Naive thymus-derived CD4-positive, alpha-beta T cell (primary cell): ENCODE data around the gene TSPAN3. TPM values are rescaled to one million over a fixed set of nuclear protein-coding genes. Genes with fewer than 3 reads are reported as not detected.

Source experiments
- ATAC-seq: fragments of 150-1000 bp; cut with Tn5 transposase; 2 replicates; pipeline ENCODE4 v1.10.0; 2021; ENCODE audit warnings: mild to moderate bottlenecking, moderate library complexity
- CTCF ChIA-PET: fragments of 350-600 bp; sonication (Branson Sonifier 250); formaldehyde crosslinking; loops from one replicate; lab custom pipeline; 2021; ENCODE audit warnings: antibody characterized with exemption; lab: Charles Lee
- POLR2A ChIA-PET: fragments of 350-600 bp; sonication (Branson Sonifier 250); formaldehyde crosslinking; loops from one replicate; lab custom pipeline; 2021; ENCODE audit warnings: antibody characterized with exemption, inconsistent platforms; lab: Charles Lee
- DNase-seq, 9 donors: peaks; one replicate each; pipeline versions ENCODE4 v3.0.0 to v3.0.0-alpha.2; 2020 to 2022; ENCODE audit warnings: mixed read lengths in 1 of 9
- H3K27ac ChIP-seq: one replicate; pipeline ENCODE4 v1.7.0; 2013; ENCODE audit warnings: mild to moderate bottlenecking, low read depth, low read length, moderate library complexity
- H3K27me3 ChIP-seq, 2 donors: one replicate each; pipeline ENCODE4 v1.7.0; 2013; ENCODE audit warnings: low read length in 2 of 2, mild to moderate bottlenecking in 2 of 2, moderate library complexity in 2 of 2; ENCODE audit not compliant: control insufficient read depth in 2 of 2, insufficient read depth in 2 of 2
- H3K36me3 ChIP-seq, 3 experiments: 1 replicate in 2 of 3; 2 replicates in 1 of 3; pipeline ENCODE4 v1.7.0; 2013; ENCODE audit warnings: low read length in 3 of 3, mild to moderate bottlenecking in 3 of 3, moderate library complexity in 1 of 3; ENCODE audit not compliant: insufficient read depth in 3 of 3, control insufficient read depth in 2 of 3
- H3K4me1 ChIP-seq, 2 donors: one replicate each; pipeline ENCODE4 v1.7.0; 2013; ENCODE audit warnings: low read length in 2 of 2, mild to moderate bottlenecking in 2 of 2, moderate library complexity in 1 of 2; ENCODE audit not compliant: control insufficient read depth in 2 of 2, insufficient read depth in 2 of 2
- H3K4me3 ChIP-seq: 2 replicates; pipeline ENCODE4 v1.7.0; 2013; ENCODE audit warnings: mild to moderate bottlenecking, low read length
- H3K9me3 ChIP-seq, 3 experiments: 1 replicate in 2 of 3; 2 replicates in 1 of 3; pipeline ENCODE4 v1.7.0; 2013; ENCODE audit warnings: low read length in 3 of 3; ENCODE audit not compliant: control insufficient read depth in 2 of 3
- H3K27ac Mint-ChIP-seq, 9 donors: one replicate each; pipeline ENCODE4 v1.8.0; 2020 to 2022; ENCODE audit warnings: mixed read lengths in 9 of 9, mild to moderate bottlenecking in 8 of 9, moderate library complexity in 5 of 9, inconsistent platforms in 2 of 9
- H3K27me3 Mint-ChIP-seq, 5 donors: one replicate each; pipeline ENCODE4 v1.8.0; 2021 to 2022; ENCODE audit warnings: mixed read lengths in 5 of 5, mild to moderate bottlenecking in 1 of 5
- H3K36me3 Mint-ChIP-seq, 5 donors: one replicate each; pipeline ENCODE4 v1.8.0; 2020 to 2022; ENCODE audit warnings: mixed read lengths in 5 of 5, mild to moderate bottlenecking in 3 of 5, inconsistent platforms in 1 of 5
- H3K4me1 Mint-ChIP-seq, 7 donors: one replicate each; pipeline ENCODE4 v1.8.0; 2020 to 2022; ENCODE audit warnings: mixed read lengths in 7 of 7, mild to moderate bottlenecking in 3 of 7, inconsistent platforms in 1 of 7
- H3K4me3 Mint-ChIP-seq, 10 donors: one replicate each; pipeline ENCODE4 v1.8.0; 2020 to 2022; ENCODE audit warnings: mild to moderate bottlenecking in 10 of 10, mixed read lengths in 10 of 10, moderate library complexity in 6 of 10, inconsistent platforms in 2 of 10
- H3K9me3 Mint-ChIP-seq, 11 donors: one replicate each; pipeline ENCODE4 v1.8.0; 2020 to 2022; ENCODE audit warnings: mixed read lengths in 11 of 11, mild to moderate bottlenecking in 4 of 11, inconsistent platforms in 1 of 11, moderate library complexity in 1 of 11
- intact Hi-C, 2 donors: fragments of 100-400 bp; cut with micrococcal nuclease; formaldehyde crosslinking; loops; one replicate each; pipeline ENCODE4 v1.15.1; 2023
- polyA plus RNA-seq, 2 donors: library from polyadenylated mRNA; unstranded; fragments of 300-500 nt; fragmentation: Illumina TruSeq; gene quantifications; one replicate each; pipeline ENCODE4 v1.2.3, GENCODE V29; 2021
- total RNA-seq, 6 experiments: library from RNA in 5 of 6; stranded (reverse) in 5 of 6; gene quantifications; 1 replicate in 5 of 6; 2 replicates in 1 of 6; pipeline ENCODE4 v1.2.3 and lab custom pipeline; 2021 to 2026

Gene TSPAN3
- total and polyA plus RNA-seq, 7 experiments from 2014 or later, result 17.5 to 101 (median 24.1) TPM

DNA sequence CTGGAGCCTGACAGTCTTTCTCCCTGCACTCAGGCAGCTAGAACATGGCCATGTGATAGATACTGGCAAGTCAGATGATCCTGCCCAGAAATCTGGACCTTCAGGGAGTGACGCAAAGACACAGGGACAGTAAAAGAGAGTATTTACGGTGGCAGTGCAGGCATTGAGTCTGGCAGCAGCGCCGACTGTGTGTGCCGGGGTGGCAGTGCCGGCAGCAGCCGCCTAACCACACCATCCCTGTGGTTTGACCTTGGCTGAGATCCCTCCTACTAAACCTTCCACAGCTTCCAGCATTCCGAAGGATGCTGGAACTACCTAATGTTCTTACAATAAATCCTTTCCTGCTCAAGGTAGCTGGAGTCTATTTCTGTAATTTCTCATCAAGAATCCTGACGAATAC is 4.6 kb upstream of the TSPAN3 start:
- no peak overlapping the region for H3K27ac ChIP-seq
- Mint-ChIP-seq H3K27ac (no peak overlapping the region), H3K27me3 (peaks cover 0 to 15% (median 0%) of the 10 kb centered on the region in 5 donors), H3K9me3 (no peaks in the 10 kb centered on the region), H3K36me3 (no peaks in the 10 kb centered on the region), H3K4me1 (peaks cover 0 to 14% (median 13%) of the 10 kb centered on the region in 7 donors), H3K4me3 (no peak overlapping the region)
- intact Hi-C loops, result no loop called here
- H3K9me3 ChIP-seq, result no peaks in the 10 kb centered on the region
- H3K4me1 ChIP-seq, result peaks cover 5 to 7% of the 10 kb centered on the region in 2 donors
- no peak overlapping the region for H3K4me3 ChIP-seq
- POLR2A ChIA-PET, result no interaction called here
- no peaks in the 10 kb centered on the region for H3K36me3 ChIP-seq
- DNase-seq, result no peak
- CTCF ChIA-PET, result no interaction called here
- H3K27me3 ChIP-seq, result peaks cover 0 to 2% of the 10 kb centered on the region in 2 donors
- no peak for ATAC-seq

DNA sequence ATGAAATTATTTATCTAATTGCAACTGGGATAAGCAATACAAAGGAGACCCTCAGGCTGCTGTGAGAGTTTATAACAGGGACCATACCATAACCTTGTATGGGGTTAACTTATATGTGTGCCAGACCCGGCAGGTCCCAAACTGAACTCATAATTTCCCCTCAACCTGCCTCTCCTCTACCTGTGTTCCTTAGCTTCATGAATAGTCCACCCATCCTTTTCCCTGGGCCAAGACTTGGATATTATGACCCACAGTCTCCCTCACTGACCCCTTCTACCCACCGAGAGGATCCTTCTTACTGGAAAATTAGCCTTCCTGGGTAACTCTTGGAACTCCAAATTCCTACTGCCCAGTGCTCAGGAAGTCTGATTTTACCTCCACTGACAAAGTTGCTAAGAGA is 3.4 kb upstream of the TSPAN3 start:
- ATAC-seq (no peak), DNase-seq (no peak)
- Histone ChIP-seq H3K4me1 (peaks cover 5 to 14% of the 10 kb centered on the region in 2 donors), H3K9me3 (no peaks in the 10 kb centered on the region), H3K27me3 (peaks cover 0 to 2% of the 10 kb centered on the region in 2 donors), H3K27ac (no peak overlapping the region), H3K4me3 (no peak overlapping the region), H3K36me3 (peaks cover 0 to 3% (median 0%) of the 10 kb centered on the region in 3 experiments)
- intact Hi-C loops, result loop anchor here in 1 of 2 donors (5.0 kb wide), 1 partner anchor 102 kb away; no protein-coding TSS in a partner anchor
- Mint-ChIP-seq H3K4me1 (peaks cover 7 to 21% (median 20%) of the 10 kb centered on the region in 7 donors), H3K27me3 (peaks cover 0 to 20% (median 0%) of the 10 kb centered on the region in 5 donors), H3K36me3 (no peaks in the 10 kb centered on the region), H3K4me3 (no peak overlapping the region), H3K27ac (no peak overlapping the region), H3K9me3 (no peaks in the 10 kb centered on the region)
- POLR2A ChIA-PET, result no interaction called here
- CTCF ChIA-PET, result no interaction called here

DNA sequence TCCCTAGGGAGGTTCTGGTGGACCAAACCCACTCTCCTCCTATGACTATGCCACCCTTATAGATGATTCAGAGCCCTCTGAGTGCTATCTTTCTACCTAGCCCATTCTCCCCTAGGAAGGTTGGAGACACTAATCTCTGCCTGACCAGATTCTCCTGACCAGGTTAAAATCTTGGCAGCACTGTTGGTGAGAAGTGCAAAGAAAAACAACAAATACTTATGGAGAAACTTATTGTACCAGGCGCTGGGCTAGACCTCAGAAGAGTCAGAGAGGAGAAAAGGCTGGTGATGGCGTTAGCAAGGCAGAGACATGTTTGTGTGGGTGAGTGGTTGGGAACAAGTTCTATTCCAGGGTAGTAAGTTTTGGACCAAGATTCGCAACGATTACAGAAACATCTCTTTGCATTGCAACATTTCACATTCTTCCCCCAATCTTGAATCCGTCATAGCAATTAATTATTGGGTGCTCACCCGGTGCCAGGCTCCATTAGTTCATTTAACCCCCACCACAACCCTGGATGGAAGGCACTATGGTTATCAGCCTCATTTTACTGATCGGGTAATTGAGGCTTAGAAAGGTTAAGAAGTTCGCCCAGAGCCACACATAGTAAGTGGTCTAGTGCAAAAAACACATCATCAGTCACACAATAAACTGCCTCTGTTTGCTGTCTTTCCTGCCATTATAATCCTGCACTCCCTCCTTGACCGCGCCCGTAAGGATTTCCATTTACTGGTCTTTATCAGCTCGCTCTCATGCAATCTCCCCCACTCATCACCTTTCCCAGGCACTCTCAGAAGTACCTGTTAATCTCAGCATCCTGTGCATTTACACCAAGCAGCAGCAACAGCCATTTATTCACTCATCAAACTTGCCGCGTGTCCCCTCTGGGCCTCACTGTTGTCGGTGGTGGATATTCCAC is 655 bp upstream of the TSPAN3 start:
- DNase-seq, result no peak
- Mint-ChIP-seq H3K9me3 (peaks cover 0 to under 1% (median 0%) of the 10 kb centered on the region in 11 donors), H3K4me1 (peaks cover 7 to 45% (median 29%) of the 10 kb centered on the region in 7 donors), H3K27ac (peak overlapping the region; percentile 54 to 93 (median 80)), H3K36me3 (peaks cover 0 to 2% (median 0%) of the 10 kb centered on the region in 5 donors), H3K27me3 (peaks cover 0 to 23% (median 0%) of the 10 kb centered on the region in 5 donors), H3K4me3 (peak overlapping the region; percentile 75 to 90 (median 82))
- Histone ChIP-seq H3K27me3 (peaks cover 0 to 2% of the 10 kb centered on the region in 2 donors), H3K27ac (peak overlapping the region; percentile 62), H3K36me3 (peaks cover 0 to 3% (median 0%) of the 10 kb centered on the region in 3 experiments), H3K4me1 (peaks cover 5 to 14% of the 10 kb centered on the region in 2 donors), H3K4me3 (peak overlapping the region; percentile 50), H3K9me3 (no peaks in the 10 kb centered on the region)
- intact Hi-C loops, result loop anchor here (1.0 to 5.0 kb wide), 6 partner anchors 49 to 349 kb away; partner anchors contain the start of genes HMG20A (in 1 of the 2), PEAK1 (in 1 of the 2), PSTPIP1 (in 1 of the 2) and RCN2 (in 1 of the 2)
- ChIA-PET CTCF (no interaction called here), POLR2A (interaction anchor here (0.6 to 1.3 kb wide), 5 partner anchors 11 to 154 kb away, joined by 3 to 5 read pairs (median 4); no protein-coding TSS in a partner anchor)
- no peak for ATAC-seq

DNA sequence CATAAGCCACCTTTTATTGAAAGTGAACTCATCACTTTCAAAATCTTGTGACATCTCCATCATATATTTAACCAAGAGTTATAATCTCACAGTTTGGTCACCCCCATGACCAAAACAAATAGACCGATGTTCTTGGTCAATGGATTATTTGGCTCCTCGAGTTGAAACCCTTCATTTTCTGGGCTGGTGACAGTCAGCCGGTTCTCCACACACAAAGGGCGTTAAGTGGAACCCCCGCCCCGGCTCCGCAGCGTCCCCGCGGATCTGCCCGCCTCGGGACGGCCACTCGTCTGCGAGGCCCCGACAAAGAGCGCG is 772 bp downstream of the TSPAN3 start:
- peaks cover 0 to 2% (median 0%) of the 10 kb centered on the region in 11 donors for H3K9me3 Mint-ChIP-seq
- peaks cover 0 to 3% (median 0%) of the 10 kb centered on the region in 3 experiments for H3K36me3 ChIP-seq
- peak overlapping the region; percentile 62 for H3K27ac ChIP-seq
- intact Hi-C loops, result loop anchor here (2.0 to 5.0 kb wide), 4 partner anchors 47 to 165 kb away; partner anchors contain the start of genes PSTPIP1 (in 1 of the 2) and SCAPER (in 1 of the 2)
- H3K4me3 Mint-ChIP-seq, result peak overlapping the region; percentile 63 to 90 (median 84)
- CTCF ChIA-PET, result no interaction called here
- H3K4me1 ChIP-seq, result peaks cover 5 to 14% of the 10 kb centered on the region in 2 donors
- H3K4me3 ChIP-seq, result peak overlapping the region; percentile 44
- POLR2A ChIA-PET, result no interaction called here
- peaks cover 0 to 2% of the 10 kb centered on the region in 2 donors for H3K27me3 ChIP-seq
- ATAC-seq (no peak), DNase-seq (peak in 2 of 9 donors; percentile 16 to 17)
- peaks cover 0 to 2% (median 0%) of the 10 kb centered on the region in 5 donors for H3K36me3 Mint-ChIP-seq
- no peaks in the 10 kb centered on the region for H3K9me3 ChIP-seq
- H3K27me3 Mint-ChIP-seq, result peaks cover 0 to 17% (median 0%) of the 10 kb centered on the region in 5 donors
- H3K4me1 Mint-ChIP-seq, result peaks cover 7 to 48% (median 29%) of the 10 kb centered on the region in 7 donors
- H3K27ac Mint-ChIP-seq, result peak overlapping the region in 7 of 9 donors; percentile 55 to 89 (median 72)

DNA sequence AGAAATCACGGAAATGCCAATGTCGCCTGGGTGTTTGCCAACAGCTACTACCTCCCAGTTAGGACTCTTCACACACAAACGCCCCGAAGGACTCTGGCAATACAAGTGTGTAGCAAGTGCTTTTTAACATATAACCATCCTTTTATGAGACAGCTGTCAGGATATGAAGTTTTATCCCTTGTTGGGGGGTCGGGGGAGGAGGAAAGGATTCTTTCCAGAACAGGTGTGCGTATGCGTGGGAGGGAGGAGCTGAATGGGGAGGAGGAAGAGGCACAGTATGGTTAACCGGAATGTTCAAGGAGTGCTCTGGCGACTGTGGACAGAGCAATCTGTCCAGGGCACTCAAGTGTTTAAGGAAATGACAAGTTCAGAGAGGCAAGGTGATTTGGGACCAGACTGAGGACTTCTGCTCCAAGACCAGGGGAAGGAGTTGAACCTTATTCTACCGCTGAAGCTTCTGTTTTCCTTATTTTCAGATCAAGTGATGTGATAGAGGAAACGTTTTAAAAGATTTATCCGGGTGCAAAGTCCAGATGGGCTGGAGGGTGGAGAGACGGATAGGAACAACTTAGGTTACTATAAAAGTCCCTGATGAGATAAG is 1.3 kb downstream of the TSPAN3 start:
- peak overlapping the region; percentile 63 to 90 (median 84) for H3K4me3 Mint-ChIP-seq
- ATAC-seq (no peak), DNase-seq (no peak)
- Histone ChIP-seq H3K9me3 (no peaks in the 10 kb centered on the region), H3K27me3 (peaks cover 0 to 2% of the 10 kb centered on the region in 2 donors), H3K4me1 (peaks cover 5 to 14% of the 10 kb centered on the region in 2 donors), H3K4me3 (peak overlapping the region; percentile 44), H3K27ac (no peak overlapping the region), H3K36me3 (peaks cover 0 to 3% (median 0%) of the 10 kb centered on the region in 3 experiments)
- H3K27ac Mint-ChIP-seq, result peak overlapping the region; percentile 21 to 89 (median 60)
- peaks cover 0 to 2% (median 0%) of the 10 kb centered on the region in 11 donors for H3K9me3 Mint-ChIP-seq
- intact Hi-C loops, result loop anchor here (2.0 to 5.0 kb wide), 4 partner anchors 47 to 165 kb away; partner anchors contain the start of genes PSTPIP1 (in 1 of the 2) and SCAPER (in 1 of the 2)
- H3K36me3 Mint-ChIP-seq, result peaks cover 0 to 2% (median 0%) of the 10 kb centered on the region in 5 donors
- CTCF ChIA-PET, result no interaction called here
- POLR2A ChIA-PET, result no interaction called here
- H3K4me1 Mint-ChIP-seq, result peaks cover 7 to 51% (median 33%) of the 10 kb centered on the region in 7 donors
- peaks cover 0 to 14% (median 0%) of the 10 kb centered on the region in 5 donors for H3K27me3 Mint-ChIP-seq

DNA sequence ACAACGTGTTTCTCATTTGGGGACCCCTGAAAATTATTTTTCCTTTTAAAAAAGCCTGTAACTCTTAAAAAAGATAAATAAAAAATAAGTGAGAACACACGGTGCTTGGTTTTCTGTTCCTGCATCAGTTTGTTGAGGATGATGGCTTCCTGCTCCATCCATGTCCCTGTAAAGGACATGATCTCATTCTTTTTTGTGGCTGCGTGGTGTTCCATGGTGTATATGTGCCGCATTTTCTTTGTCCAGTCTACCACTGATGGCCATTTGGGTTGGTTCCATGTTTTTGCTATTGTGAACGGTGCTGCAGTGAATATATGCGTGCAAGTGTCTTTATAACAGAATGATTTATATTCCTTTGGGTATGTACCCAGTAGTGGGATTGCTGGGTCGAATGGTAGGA is 2.3 kb downstream of the TSPAN3 start:
- H3K36me3 ChIP-seq, result peaks cover 0 to 3% (median 0%) of the 10 kb centered on the region in 3 experiments
- H3K4me3 Mint-ChIP-seq, result peak overlapping the region in 1 of 10 donors; percentile 15
- H3K27me3 Mint-ChIP-seq, result peaks cover 0 to 8% (median 0%) of the 10 kb centered on the region in 5 donors
- DNase-seq (no peak), ATAC-seq (no peak)
- peaks cover 0 to 3% (median 0%) of the 10 kb centered on the region in 5 donors for H3K36me3 Mint-ChIP-seq
- H3K4me1 Mint-ChIP-seq, result peaks cover 7 to 53% (median 38%) of the 10 kb centered on the region in 7 donors
- H3K4me3 ChIP-seq, result no peak overlapping the region
- H3K4me1 ChIP-seq, result peaks cover 5 to 14% of the 10 kb centered on the region in 2 donors
- H3K27ac ChIP-seq, result no peak overlapping the region
- H3K27ac Mint-ChIP-seq, result no peak overlapping the region
- H3K9me3 ChIP-seq, result no peaks in the 10 kb centered on the region
- no peaks in the 10 kb centered on the region for H3K27me3 ChIP-seq
- intact Hi-C loops, result no loop called here
- POLR2A ChIA-PET, result no interaction called here
- H3K9me3 Mint-ChIP-seq, result peaks cover 0 to 2% (median 0%) of the 10 kb centered on the region in 11 donors
- CTCF ChIA-PET, result no interaction called here
